HEK293T (cell line): ENCODE data around the gene MLN.

Source experiments
- CTCF ChIA-PET: fragments of 350-600 bp; formaldehyde crosslinking; extraction: SDS; loops from one replicate; lab custom pipeline; 2021; ENCODE audit warnings: antibody characterized with exemption, inconsistent platforms; lab: Yijun Ruan, JAX
- POLR2A ChIA-PET: fragments of 350-600 bp; formaldehyde crosslinking; extraction: SDS; loops from one replicate; lab custom pipeline; 2020; ENCODE audit warnings: antibody characterized with exemption, inconsistent platforms; lab: Yijun Ruan, JAX
- DNase-seq: peaks from one replicate; pipeline ENCODE4 v3.0.0; 2012; ENCODE audit warnings: mixed read lengths; ENCODE audit errors: extremely low spot score
- ARNT ChIP-seq: fragments of 450-650 bp; IDR thresholded peaks from 2 replicates; pipeline ENCODE4 v1.6.1; 2017; ENCODE audit warnings: mild to moderate bottlenecking
- BHLHE40 ChIP-seq: fragments of 450-650 bp; IDR thresholded peaks from 2 replicates; pipeline ENCODE4 v1.6.1; 2016; ENCODE audit warnings: mild to moderate bottlenecking, moderate library complexity, borderline replicate concordance
- CTBP1 ChIP-seq: fragments of 450-650 bp; IDR thresholded peaks from 2 replicates; pipeline ENCODE4 v1.6.1; 2016; ENCODE audit warnings: borderline replicate concordance
- ELF4 ChIP-seq: fragments of 450-650 bp; IDR thresholded peaks from 2 replicates; pipeline ENCODE4 v1.6.1; 2017; ENCODE audit warnings: antibody characterized with exemption
- FOXA1 ChIP-seq: fragments of 450-650 bp; IDR thresholded peaks from 2 replicates; pipeline ENCODE4 v1.6.1; 2016; ENCODE audit warnings: mild to moderate bottlenecking
- FOXK2 ChIP-seq: fragments of 450-650 bp; IDR thresholded peaks from 2 replicates; pipeline ENCODE4 v1.6.1; 2016; ENCODE audit warnings: mild to moderate bottlenecking
- FOXM1 ChIP-seq: fragments of 450-650 bp; IDR thresholded peaks from 2 replicates; pipeline ENCODE4 v1.6.1; 2017; ENCODE audit warnings: mild to moderate bottlenecking, borderline replicate concordance
- HDGF ChIP-seq: fragments of 450-650 bp; IDR thresholded peaks from 2 replicates; pipeline ENCODE4 v1.6.1; 2017; ENCODE audit warnings: antibody characterized with exemption, borderline replicate concordance
- L3MBTL2 ChIP-seq: fragments of 450-650 bp; conservative IDR thresholded peaks from 2 replicates; pipeline ENCODE4 v1.6.1; 2016; ENCODE audit warnings: mild to moderate bottlenecking
- LEF1 ChIP-seq: fragments of 450-650 bp; IDR thresholded peaks from 2 replicates; pipeline ENCODE4 v1.6.1; 2017; ENCODE audit warnings: mild to moderate bottlenecking, borderline replicate concordance
- NFRKB ChIP-seq: fragments of 450-650 bp; IDR thresholded peaks from 2 replicates; pipeline ENCODE4 v1.6.1; 2016; ENCODE audit warnings: mild to moderate bottlenecking, moderate library complexity
- PKNOX1 ChIP-seq: fragments of 450-650 bp; IDR thresholded peaks from 2 replicates; pipeline ENCODE4 v1.6.1; 2016
- SP1 ChIP-seq: fragments of 450-650 bp; IDR thresholded peaks from 2 replicates; pipeline ENCODE4 v1.6.1; 2017
- SUZ12 ChIP-seq: fragments of 450-650 bp; IDR thresholded peaks from 2 replicates; pipeline ENCODE4 v1.6.1; 2016; ENCODE audit warnings: mild to moderate bottlenecking
- TARDBP ChIP-seq: fragments of 450-650 bp; IDR thresholded peaks from 2 replicates; pipeline ENCODE4 v1.6.1; 2016
- ZNF384 ChIP-seq: fragments of 450-650 bp; IDR thresholded peaks from 2 replicates; pipeline ENCODE4 v1.6.1; 2016

Gene MLN

GRCh38 chr6:33799454-33800113 is 4.2 kb downstream of the MLN start:
- ChIA-PET POLR2A (no interaction called here), CTCF (no interaction called here)
- no peak for TF ChIP-seq ARNT
- TF ChIP-seq FOXA1: no peak
- TF ChIP-seq FOXM1: no peak
- no peak for TF ChIP-seq SP1
- TF ChIP-seq ZNF384: no peak
- TF ChIP-seq BHLHE40: no peak
- no peak for TF ChIP-seq FOXK2
- no peak for TF ChIP-seq CTBP1
- no peak for DNase-seq

- CTCF ChIA-PET: no interaction called here
- no peak for TF ChIP-seq FOXK2
- TF ChIP-seq ZNF384: no peak
- TF ChIP-seq L3MBTL2: no peak
- no peak for TF ChIP-seq CTBP1
- no peak for TF ChIP-seq PKNOX1
- no peak for TF ChIP-seq ELF4
- TF ChIP-seq BHLHE40: no peak
- no peak for DNase-seq
- POLR2A ChIA-PET: no interaction called here
Observed at GRCh38 chr6:33798343-33798848, 5.4 kb downstream of the MLN start.

- no peak for TF ChIP-seq PKNOX1
- no peak for TF ChIP-seq FOXK2
- TF ChIP-seq FOXM1: no peak
- ChIA-PET POLR2A (no interaction called here), CTCF (no interaction called here)
- no peak for DNase-seq
Observed at GRCh38 chr6:33797626-33798342, 6.0 kb downstream of the MLN start.

GRCh38 chr6:33794910-33795623 is 8.7 kb downstream of the MLN start:
- CTCF ChIA-PET: no interaction called here
- TF ChIP-seq SUZ12: no peak
- TF ChIP-seq NFRKB: no peak
- TF ChIP-seq ELF4: no peak
- POLR2A ChIA-PET: no interaction called here
- peak; percentile 27 for DNase-seq

DNA sequence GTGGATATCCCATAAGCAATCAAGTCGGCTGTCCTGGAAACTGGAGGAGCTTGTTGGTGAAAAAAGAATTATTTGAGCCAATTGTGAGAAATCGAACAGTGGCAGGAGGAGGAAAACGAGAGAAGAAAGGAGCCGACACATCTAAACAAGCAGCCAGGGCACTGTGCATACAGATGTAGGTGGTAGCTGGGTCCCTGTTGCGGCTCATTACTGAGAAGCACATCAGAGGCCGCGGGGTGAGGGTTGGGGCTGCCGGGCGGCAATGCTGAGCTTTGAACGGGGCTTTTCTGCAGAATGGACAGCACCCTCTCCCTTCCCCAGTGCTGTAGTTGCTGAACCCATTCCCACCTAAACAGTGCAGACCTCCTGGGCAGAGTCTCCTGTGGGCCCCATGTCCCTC is 10.8 kb downstream of the MLN start:
- DNase-seq: no peak
- POLR2A ChIA-PET: no interaction called here
- CTCF ChIA-PET: interaction anchor here (1.4 kb wide), 1 partner anchor 22 kb away, joined by 3 read pairs; no protein-coding TSS in a partner anchor
- TF ChIP-seq ELF4 (no peak), L3MBTL2 (no peak), FOXM1 (no peak), HDGF (no peak), CTBP1 (no peak), ARNT (no peak), FOXK2 (no peak), TARDBP (no peak), LEF1 (no peak)

DNA sequence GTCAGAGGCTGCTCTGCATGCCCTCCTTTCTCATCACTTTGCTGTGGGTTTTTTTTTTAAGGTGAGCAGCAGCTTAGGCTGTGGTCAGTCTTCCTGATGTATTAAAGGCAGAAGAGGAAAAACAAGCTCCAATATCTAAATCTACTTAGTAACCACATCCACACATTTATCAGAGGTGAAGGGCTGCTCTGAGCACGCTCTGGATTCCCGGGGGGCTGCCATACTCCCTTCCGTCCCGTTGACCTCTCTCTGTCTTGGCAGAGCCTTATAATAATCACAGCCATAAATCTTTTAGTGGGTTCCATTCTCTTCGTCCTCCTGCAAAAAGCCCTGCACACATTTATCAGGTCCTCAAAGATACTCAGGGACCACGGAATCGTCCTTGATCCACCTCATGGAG is 12.2 kb downstream of the MLN start:
- no peak for DNase-seq
- CTCF ChIA-PET: no interaction called here
- POLR2A ChIA-PET: no interaction called here
- TF ChIP-seq FOXM1 (no peak), SUZ12 (no peak), FOXA1 (no peak), TARDBP (no peak), LEF1 (no peak), CTBP1 (no peak), PKNOX1 (no peak), ZNF384 (no peak), SP1 (no peak), L3MBTL2 (no peak), ELF4 (no peak), NFRKB (no peak)
